Gastrocnemius medialis (tissue), 4 donors: ENCODE data around the gene GRIK4. TPM values are rescaled to one million over a fixed set of nuclear protein-coding genes. Genes with fewer than 3 reads are reported as not detected.

Experiments used
- ATAC-seq, 2 donors: fragments of 150-250 bp; one replicate each; pipeline ENCODE4 v1.9.1; 2016
- DNase-seq, 2 donors: peaks; one replicate each; pipeline ENCODE4 v3.0.0-alpha.2; 2019
- H3K27ac ChIP-seq, 4 donors: fragments of 200-600 bp; sonication (generic); 1 replicate in 1 of 4; 2 replicates in 3 of 4; pipeline ENCODE4 v1.5.1; 2016 to 2018; ENCODE audit warnings: mild to moderate bottlenecking in 2 of 4, moderate library complexity in 1 of 4
- H3K27me3 ChIP-seq, 3 donors: fragments of 200-600 bp; sonication (generic) in 2 of 3; 1 replicate in 1 of 3; 2 replicates in 2 of 3; pipeline versions ENCODE4 v1.5.1 to v1.6.0; 2016 to 2019; ENCODE audit warnings: mild to moderate bottlenecking in 1 of 3, moderate library complexity in 1 of 3
- H3K36me3 ChIP-seq, 2 donors: fragments of 200-600 bp; sonication (generic) in 1 of 2; one replicate each; pipeline ENCODE4 v1.5.1; 2017 to 2018
- H3K4me1 ChIP-seq, 2 donors: fragments of 200-600 bp; sonication (generic) in 1 of 2; one replicate each; pipeline ENCODE4 v1.5.1; 2016 to 2017; ENCODE audit warnings: mild to moderate bottlenecking in 2 of 2
- H3K4me3 ChIP-seq, 4 donors: fragments of 200-600 bp; sonication (generic) in 3 of 4; 1 replicate in 1 of 4; 2 replicates in 3 of 4; pipeline ENCODE4 v1.5.1; 2016 to 2019; ENCODE audit warnings: mild to moderate bottlenecking in 2 of 4
- H3K9me3 ChIP-seq, 3 donors: fragments of 200-600 bp; sonication (generic) in 2 of 3; 1 replicate in 1 of 3; 2 replicates in 2 of 3; pipeline ENCODE4 v1.5.1; 2016 to 2019
- CTCF ChIP-seq, 5 experiments: fragments of 450-650 bp in 3 of 5; fragments of 200-600 bp in 2 of 5; sonication (generic) in 2 of 5; IDR thresholded peaks in 4 of 5; conservative IDR thresholded peaks in 1 of 5; 1 replicate in 4 of 5; 2 replicates in 1 of 5; pipeline ENCODE4 v1.5.1; 2016 to 2019; ENCODE audit warnings: antibody characterized with exemption in 5 of 5, mild to moderate bottlenecking in 3 of 5, moderate library complexity in 3 of 5
- POLR2A ChIP-seq, 2 donors: fragments of 450-650 bp; IDR thresholded peaks; one replicate each; pipeline ENCODE4 v1.6.1; 2017; ENCODE audit warnings: antibody characterized with exemption in 2 of 2, mild to moderate bottlenecking in 2 of 2, moderate library complexity in 2 of 2
- in situ Hi-C, 4 donors: fragments of 200-750 bp; cut with MboI; loops; one replicate each; pipeline versions ENCODE4 v1.15.0 to v1.8.0; 2017; ENCODE audit warnings: low sequenced_read_pairs in 4 of 4
- intact Hi-C: fragments of 100-400 bp; cut with DNase I; formaldehyde crosslinking; loops from one replicate; pipeline ENCODE4 v1.15.1; 2023; ENCODE audit warnings: low total_unique reads
- total RNA-seq, 4 donors: library from RNA; depleted of rRNA; stranded (reverse); fragments of >200 nt; gene quantifications; one replicate each; pipeline versions ENCODE4 v1.1.0 to v1.2.3, GENCODE V29; 2016

The GRIK4 gene
- total RNA-seq, 4 donors from 2014 or later: 0.42 TPM; not detected in 3

- intact Hi-C loops: no loop called here
- no peaks in the 10 kb centered on the region for H3K9me3 ChIP-seq
- H3K27ac ChIP-seq: no peak overlapping the region
- H3K36me3 ChIP-seq: no peaks in the 10 kb centered on the region
- TF ChIP-seq POLR2A (IDR thresholded peaks at IDR 0.05) (no peak), CTCF (IDR thresholded peaks at IDR 0.05 in 4 of 5, conservative IDR thresholded peaks at IDR 0.05 in 1 of 5) (no peak)
- peaks cover 0 to 8% (median 0%) of the 10 kb centered on the region in 3 donors for H3K27me3 ChIP-seq
- no peak overlapping the region for H3K4me3 ChIP-seq
- no peak for ATAC-seq
- no peak for DNase-seq
- H3K4me1 ChIP-seq: no peaks in the 10 kb centered on the region
- in situ Hi-C loops: no loop called here
Measured at GRCh38 chr11:120532832-120533196, 21.3 kb downstream of the GRIK4 start.

- in situ Hi-C loops: no loop called here
- no peak for ATAC-seq
Measured at GRCh38 chr11:120536091-120536796, 24.7 kb downstream of the GRIK4 start.

DNA sequence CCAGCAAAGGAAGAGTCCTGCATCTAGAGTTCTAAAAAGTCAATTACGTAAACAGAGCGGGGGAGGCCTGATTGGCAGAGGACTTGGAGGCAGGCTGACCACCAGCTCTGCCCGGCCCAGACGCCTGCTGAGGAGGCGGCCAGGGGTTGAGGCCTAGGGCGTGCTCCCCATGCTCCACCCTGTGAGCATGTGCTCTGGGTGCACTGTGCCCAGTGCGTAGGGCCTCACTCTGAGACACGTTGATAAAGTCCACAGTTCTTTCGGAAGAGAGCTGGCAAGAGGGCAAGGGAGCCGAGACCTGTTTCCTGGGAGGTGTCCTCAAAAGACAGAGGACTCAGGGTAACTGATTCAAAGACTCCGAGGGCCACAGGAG is 25.2 kb downstream of the GRIK4 start:
- no peak overlapping the region for H3K27ac ChIP-seq
- no peaks in the 10 kb centered on the region for H3K36me3 ChIP-seq
- no peaks in the 10 kb centered on the region for H3K9me3 ChIP-seq
- H3K4me3 ChIP-seq: no peak overlapping the region
- H3K27me3 ChIP-seq: peaks cover 0 to 7% (median 0%) of the 10 kb centered on the region in 3 donors
- in situ Hi-C loops: no loop called here
- DNase-seq (no peak), ATAC-seq (no peak)
- H3K4me1 ChIP-seq: no peaks in the 10 kb centered on the region
- TF ChIP-seq POLR2A (IDR thresholded peaks at IDR 0.05) (no peak), CTCF (IDR thresholded peaks at IDR 0.05 in 4 of 5, conservative IDR thresholded peaks at IDR 0.05 in 1 of 5) (no peak)
- intact Hi-C loops: no loop called here

More at GRCh38 chr11:120536091-120536796, 24.7 kb downstream of the GRIK4 start:
- H3K36me3 ChIP-seq: no peaks in the 10 kb centered on the region
- H3K4me1 ChIP-seq: no peaks in the 10 kb centered on the region
- intact Hi-C loops: no loop called here
- peaks cover 0 to 8% (median 0%) of the 10 kb centered on the region in 3 donors for H3K27me3 ChIP-seq
- H3K9me3 ChIP-seq: no peaks in the 10 kb centered on the region
- no peak overlapping the region for H3K27ac ChIP-seq
- no peak for TF ChIP-seq CTCF (IDR thresholded peaks at IDR 0.05 in 4 of 5, conservative IDR thresholded peaks at IDR 0.05 in 1 of 5)
- TF ChIP-seq POLR2A (IDR thresholded peaks at IDR 0.05): no peak
- no peak overlapping the region for H3K4me3 ChIP-seq
- no peak for DNase-seq

DNA sequence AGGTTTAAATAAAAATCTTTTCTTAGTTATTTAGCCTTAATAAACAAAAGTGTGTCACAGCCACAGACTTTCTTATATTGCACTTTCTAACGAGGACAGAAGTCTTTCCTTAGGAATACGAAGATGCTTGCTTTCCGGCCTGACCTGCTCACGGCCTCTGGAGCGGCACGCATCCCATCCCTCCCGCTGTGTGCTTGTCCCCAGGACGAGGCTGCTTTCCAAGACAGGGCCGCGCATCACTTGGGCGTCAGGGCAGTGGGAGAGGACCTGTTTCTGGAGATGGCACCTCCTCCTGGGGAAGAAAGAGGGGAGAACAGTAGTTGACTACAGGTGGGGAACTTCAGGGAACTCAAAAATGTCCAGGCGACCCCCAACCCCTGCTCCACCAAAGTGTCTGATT is 26.4 kb downstream of the GRIK4 start:
- in situ Hi-C loops: no loop called here

More for the DNA sequence above, 26.4 kb downstream of the GRIK4 start:
- Histone ChIP-seq H3K4me1 (no peaks in the 10 kb centered on the region), H3K9me3 (no peaks in the 10 kb centered on the region), H3K4me3 (no peak overlapping the region), H3K27me3 (no peaks in the 10 kb centered on the region), H3K36me3 (no peaks in the 10 kb centered on the region), H3K27ac (no peak overlapping the region)
- TF ChIP-seq CTCF (IDR thresholded peaks at IDR 0.05 in 4 of 5, conservative IDR thresholded peaks at IDR 0.05 in 1 of 5) (no peak), POLR2A (IDR thresholded peaks at IDR 0.05) (no peak)
- no peak for ATAC-seq
- intact Hi-C loops: no loop called here
- DNase-seq: no peak
